Natural killer cell treated with Interleukin-12 subunit alpha and Interleukin-12 subunit beta and Interleukin-15 and Interleukin-18, amount 100 ng/mL, for 72 hours (primary cell): ENCODE measurements around the gene COL28A1. TPM values are rescaled to one million over a fixed set of nuclear protein-coding genes. Genes with fewer than 3 reads are reported as not detected.
"Not testable (repeated sequence)": the region's sequence is repeated elsewhere in the genome, so short reads cannot be mapped to it uniquely, and the experiment has no call there.

Source experiments
- ATAC-seq, 2 donors: fragments of 150-1000 bp; cut with Tn5 transposase in 1 of 2; sonication (Bioruptor Pico), chemical (Tn5 transposase) in 1 of 2; 2 replicates each; pipeline ENCODE4 v1.10.0; 2021
- DNase-seq: peaks from one replicate; pipeline ENCODE4 v3.0.0; 2022; ENCODE audit warnings: low spot score
- H3K27ac Mint-ChIP-seq, 2 donors: 1 replicate in 1 of 2; 2 replicates in 1 of 2; pipeline ENCODE4 v1.8.0; 2022; ENCODE audit warnings: mixed read lengths in 2 of 2, mild to moderate bottlenecking in 1 of 2, moderate library complexity in 1 of 2
- H3K27me3 Mint-ChIP-seq, 2 donors: 1 replicate in 1 of 2; 2 replicates in 1 of 2; pipeline ENCODE4 v1.8.0; 2022; ENCODE audit warnings: mixed read lengths in 2 of 2
- H3K36me3 Mint-ChIP-seq: one replicate; pipeline ENCODE4 v1.8.0; 2022; ENCODE audit warnings: mixed read lengths
- H3K4me1 Mint-ChIP-seq, 2 donors: 1 replicate in 1 of 2; 2 replicates in 1 of 2; pipeline ENCODE4 v1.8.0; 2022; ENCODE audit warnings: low read depth in 2 of 2, mixed read lengths in 2 of 2, mild to moderate bottlenecking in 1 of 2
- H3K4me3 Mint-ChIP-seq: one replicate; pipeline ENCODE4 v1.8.0; 2022; ENCODE audit warnings: mixed read lengths
- H3K9me3 Mint-ChIP-seq: 2 replicates; pipeline ENCODE4 v1.8.0; 2022; ENCODE audit warnings: mixed read lengths
- total RNA-seq, 2 donors: library from RNA; stranded (reverse); gene quantifications; one replicate each; pipeline ENCODE4 v1.2.3, GENCODE V29; 2022

The COL28A1 gene
- total RNA-seq, 2 donors from 2014 or later: 0.24 TPM; not detected in 1

DNA sequence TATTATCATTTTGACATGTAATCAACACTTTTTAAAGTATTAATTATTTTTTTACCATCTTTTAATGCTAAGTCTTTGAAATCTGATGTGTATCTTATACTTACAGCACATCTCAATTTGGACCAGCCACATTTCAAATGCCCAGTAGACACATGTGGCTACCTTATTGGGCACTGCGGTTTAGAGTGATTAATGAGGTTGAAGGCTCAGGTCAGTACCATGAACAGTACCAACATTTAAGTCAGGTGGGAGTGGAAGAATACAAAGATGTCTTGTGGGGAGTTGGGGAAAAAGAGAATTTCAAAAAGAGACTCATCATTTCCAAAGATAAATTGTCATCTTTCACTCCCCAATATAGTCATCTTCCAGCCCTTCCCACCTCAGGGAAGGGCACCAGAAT lies 40.5 kb downstream of the COL28A1 start:
- H3K27ac Mint-ChIP-seq: no peak overlapping the region
- ATAC-seq (no peak), DNase-seq (no peak)
- H3K9me3 Mint-ChIP-seq: no peaks in the 10 kb centered on the region
- H3K4me1 Mint-ChIP-seq: no peaks in the 10 kb centered on the region
- no peaks in the 10 kb centered on the region for H3K36me3 Mint-ChIP-seq
- no peak overlapping the region for H3K4me3 Mint-ChIP-seq
- H3K27me3 Mint-ChIP-seq: peaks cover 5 to 6% of the 10 kb centered on the region in 2 donors

DNA sequence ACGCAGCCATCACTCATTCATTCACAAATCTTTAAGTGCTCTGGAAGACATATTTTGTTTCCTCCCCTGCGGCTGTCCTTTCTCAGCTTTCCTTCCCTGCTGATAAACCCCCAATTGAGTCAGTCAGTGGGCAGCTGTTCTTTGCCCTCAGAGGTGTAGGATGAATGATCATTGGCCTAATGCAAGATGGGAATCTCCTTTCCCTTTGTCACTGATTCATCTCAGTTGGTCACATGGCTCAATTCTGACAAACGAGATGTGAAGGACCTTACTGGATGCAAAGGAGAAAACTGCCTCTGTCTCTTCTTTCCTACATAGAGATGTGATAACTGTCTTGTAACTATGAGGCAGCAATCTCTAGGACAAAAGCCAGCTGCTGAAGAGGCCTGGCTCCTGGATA lies 44.6 kb downstream of the COL28A1 start:
- H3K9me3 Mint-ChIP-seq: no peaks in the 10 kb centered on the region

DNA sequence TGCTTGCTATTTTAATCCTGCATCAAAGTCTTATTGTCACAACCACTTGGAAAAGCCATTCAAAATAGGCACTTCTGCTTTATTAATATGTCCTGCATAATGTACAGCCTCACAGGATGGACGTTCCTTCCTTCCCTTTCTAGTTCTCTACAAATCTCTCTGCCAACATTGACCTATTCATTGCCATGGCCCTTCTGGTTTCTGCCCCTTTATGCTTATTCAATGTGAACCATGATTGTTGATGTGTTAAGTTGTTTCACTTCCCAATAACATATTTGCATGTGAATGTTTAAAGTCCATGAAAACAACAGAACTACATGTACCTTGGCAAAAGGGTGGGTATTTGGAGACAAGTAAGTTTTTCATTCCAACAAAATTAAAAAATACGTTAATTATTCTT lies 45.7 kb downstream of the COL28A1 start:
- Mint-ChIP-seq H3K36me3 (no peaks in the 10 kb centered on the region), H3K4me1 (no peaks in the 10 kb centered on the region), H3K9me3 (no peaks in the 10 kb centered on the region), H3K27ac (no peak overlapping the region), H3K27me3 (peaks cover 6 to 9% of the 10 kb centered on the region in 2 donors), H3K4me3 (no peak overlapping the region)
- ATAC-seq: no peak
- no peak for DNase-seq

More for the DNA sequence above, 44.6 kb downstream of the COL28A1 start:
- DNase-seq (no peak), ATAC-seq (no peak)
- H3K27me3 Mint-ChIP-seq: peaks cover 9 to 12% of the 10 kb centered on the region in 2 donors
- H3K27ac Mint-ChIP-seq: no peak overlapping the region
- no peak overlapping the region for H3K4me3 Mint-ChIP-seq
- H3K36me3 Mint-ChIP-seq: no peaks in the 10 kb centered on the region
- H3K4me1 Mint-ChIP-seq: no peaks in the 10 kb centered on the region

DNA sequence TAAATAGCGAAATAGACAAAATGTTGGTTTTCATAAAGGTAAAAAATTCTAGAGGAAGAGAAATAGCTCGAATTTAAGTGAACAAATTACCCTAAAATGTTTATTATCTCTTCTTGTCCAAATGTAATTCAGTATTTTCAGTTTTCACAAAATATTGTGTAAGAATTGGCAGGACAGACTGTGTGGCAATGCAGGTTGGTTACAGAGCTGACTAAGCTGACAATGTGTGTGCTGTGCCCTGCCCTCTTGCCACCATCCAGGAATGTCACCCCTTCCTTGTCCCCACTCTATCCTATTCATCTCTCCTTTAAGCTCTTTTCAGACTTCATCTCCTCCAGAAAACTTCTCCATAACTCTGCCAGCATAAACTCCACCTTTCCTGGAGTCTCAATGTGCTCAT lies 46.1 kb downstream of the COL28A1 start:
- ATAC-seq: no peak
- H3K9me3 Mint-ChIP-seq: no peaks in the 10 kb centered on the region
- H3K27ac Mint-ChIP-seq: no peak overlapping the region
- peaks cover 6 to 10% of the 10 kb centered on the region in 2 donors for H3K27me3 Mint-ChIP-seq
- H3K4me1 Mint-ChIP-seq: no peaks in the 10 kb centered on the region
- no peaks in the 10 kb centered on the region for H3K36me3 Mint-ChIP-seq
- H3K4me3 Mint-ChIP-seq: no peak overlapping the region
- no peak for DNase-seq

DNA sequence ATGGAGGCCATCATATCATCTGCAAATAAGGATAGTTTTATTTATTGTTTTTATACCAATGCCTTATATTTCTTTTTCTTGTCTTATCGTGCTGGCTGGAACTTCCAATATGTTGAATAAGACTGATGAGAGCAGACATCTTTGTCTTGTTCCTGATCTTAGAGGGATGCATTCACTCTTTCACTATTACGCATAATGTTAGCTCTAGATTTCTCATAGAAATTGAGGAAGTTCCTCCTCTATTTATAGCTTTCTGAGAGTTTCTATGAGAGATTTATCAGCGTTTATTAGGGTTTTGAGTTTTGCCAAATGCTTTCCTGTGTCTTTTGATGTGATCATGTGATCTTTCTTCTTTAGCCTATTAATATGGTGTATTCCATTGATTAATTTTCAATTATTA lies 49.3 kb downstream of the COL28A1 start:
- no peak overlapping the region for H3K27ac Mint-ChIP-seq
- ATAC-seq (no peak), DNase-seq (no peak)
- no peaks in the 10 kb centered on the region for H3K4me1 Mint-ChIP-seq
- peaks cover 9% of the 10 kb centered on the region for H3K36me3 Mint-ChIP-seq
- no peaks in the 10 kb centered on the region for H3K9me3 Mint-ChIP-seq
- H3K4me3 Mint-ChIP-seq: no peak overlapping the region
- peaks cover 8 to 16% of the 10 kb centered on the region in 2 donors for H3K27me3 Mint-ChIP-seq

DNA sequence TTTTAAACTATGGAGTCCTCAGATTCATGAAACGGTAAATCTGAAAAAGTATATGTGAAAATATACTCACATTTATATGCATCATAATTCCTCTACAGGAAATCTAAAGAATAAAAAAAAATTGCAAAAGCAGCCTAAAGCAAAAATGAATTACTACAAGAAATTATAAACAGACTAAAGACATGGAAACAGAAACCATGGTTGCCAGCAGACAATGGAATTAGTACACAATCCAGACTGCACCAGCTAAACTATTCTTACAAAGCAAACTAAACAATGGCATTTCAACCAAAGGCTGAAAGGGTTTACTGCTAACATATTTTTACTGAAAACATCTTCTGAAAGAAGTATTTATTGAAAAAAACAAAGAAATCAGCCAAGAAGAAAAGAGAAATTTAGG lies 51.6 kb downstream of the COL28A1 start:
- no peak for DNase-seq
- H3K27ac Mint-ChIP-seq: no peak overlapping the region
- H3K36me3 Mint-ChIP-seq: peaks cover 9% of the 10 kb centered on the region
- H3K4me3 Mint-ChIP-seq: no peak overlapping the region
- H3K4me1 Mint-ChIP-seq: no peaks in the 10 kb centered on the region
- H3K27me3 Mint-ChIP-seq: peaks cover 6 to 18% of the 10 kb centered on the region in 2 donors
- no peak for ATAC-seq
- no peaks in the 10 kb centered on the region for H3K9me3 Mint-ChIP-seq

DNA sequence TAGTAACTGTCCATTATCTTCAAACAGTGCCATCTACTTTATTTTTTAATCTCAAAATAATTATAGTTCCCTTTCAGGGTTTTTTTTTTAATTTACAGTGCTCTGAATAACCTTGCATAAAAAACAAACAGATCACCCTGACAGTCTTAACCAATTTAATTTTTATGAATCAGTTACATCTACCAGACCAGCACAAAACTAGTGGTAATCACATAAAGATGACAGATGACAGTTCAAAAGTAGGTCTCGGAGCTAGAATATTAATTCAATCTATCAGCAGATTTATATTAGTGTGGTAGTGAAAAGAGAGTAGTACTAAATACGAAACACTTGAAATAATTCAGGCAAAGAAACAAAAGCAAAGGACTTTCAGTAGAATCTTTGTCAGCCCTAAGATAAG lies 53.9 kb downstream of the COL28A1 start:
- Mint-ChIP-seq H3K27ac (no peak overlapping the region), H3K9me3 (no peaks in the 10 kb centered on the region), H3K36me3 (peaks cover 9% of the 10 kb centered on the region), H3K27me3 (peaks cover 6 to 18% of the 10 kb centered on the region in 2 donors), H3K4me3 (no peak overlapping the region), H3K4me1 (no peaks in the 10 kb centered on the region)
- ATAC-seq (no peak), DNase-seq (no peak)

DNA sequence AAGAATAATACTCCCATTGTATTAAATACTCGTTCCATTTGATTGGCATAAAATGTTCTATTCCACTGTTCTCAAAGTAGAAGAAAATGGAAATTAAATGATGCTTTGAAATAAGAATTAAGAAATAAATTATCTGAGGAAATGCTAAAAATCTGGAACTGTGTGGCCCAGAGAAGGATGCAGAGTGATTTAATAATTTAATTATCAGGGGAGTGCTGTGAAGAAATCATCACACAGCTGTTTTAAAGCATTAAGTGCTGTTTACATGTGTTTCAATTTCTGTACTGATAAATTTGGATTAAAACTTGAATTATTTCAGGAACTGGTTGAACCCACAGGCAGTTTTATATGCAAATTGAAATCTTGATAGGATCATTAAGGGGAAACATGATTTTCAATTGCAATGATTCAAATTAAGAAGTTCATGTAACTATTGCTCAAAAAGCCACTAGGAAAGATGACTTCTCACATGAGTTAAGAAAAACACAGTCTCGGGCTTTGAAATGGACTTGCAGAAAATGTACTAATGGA lies 56.3 kb downstream of the COL28A1 start:
- ATAC-seq (no peak), DNase-seq (no peak)
- Mint-ChIP-seq H3K27me3 (peaks cover 2 to 15% of the 10 kb centered on the region in 2 donors), H3K9me3 (no peaks in the 10 kb centered on the region), H3K4me1 (no peaks in the 10 kb centered on the region), H3K27ac (no peak overlapping the region), H3K36me3 (peaks cover 9% of the 10 kb centered on the region), H3K4me3 (no peak overlapping the region)

DNA sequence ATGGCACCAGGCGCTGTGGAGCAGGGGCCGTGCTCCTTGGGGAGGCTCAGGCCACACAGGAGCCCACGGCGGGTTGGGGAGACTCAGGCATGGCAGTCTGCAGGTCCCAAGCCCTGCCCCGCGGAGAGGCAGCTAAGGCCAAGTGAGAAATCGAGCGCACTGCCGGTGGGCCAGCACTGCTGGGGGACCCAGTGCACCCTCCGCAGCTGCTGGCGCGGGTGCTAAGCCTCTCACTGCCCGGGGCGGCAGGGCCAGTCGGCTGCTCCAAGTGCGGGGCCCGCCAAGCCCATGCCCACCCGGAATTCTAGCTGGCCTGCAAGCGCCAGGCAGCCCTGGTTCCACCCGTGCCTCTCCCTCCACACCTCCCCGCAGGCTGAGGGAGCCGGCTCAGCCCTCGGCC lies 57.1 kb downstream of the COL28A1 start:
- Mint-ChIP-seq H3K36me3 (peaks cover 5% of the 10 kb centered on the region), H3K4me3 (no peak overlapping the region), H3K4me1 (no peaks in the 10 kb centered on the region), H3K27ac (no peak overlapping the region), H3K9me3 (no peaks in the 10 kb centered on the region), H3K27me3 (peaks cover 2 to 10% of the 10 kb centered on the region in 2 donors)
- DNase-seq (no peak), ATAC-seq (no peak)

DNA sequence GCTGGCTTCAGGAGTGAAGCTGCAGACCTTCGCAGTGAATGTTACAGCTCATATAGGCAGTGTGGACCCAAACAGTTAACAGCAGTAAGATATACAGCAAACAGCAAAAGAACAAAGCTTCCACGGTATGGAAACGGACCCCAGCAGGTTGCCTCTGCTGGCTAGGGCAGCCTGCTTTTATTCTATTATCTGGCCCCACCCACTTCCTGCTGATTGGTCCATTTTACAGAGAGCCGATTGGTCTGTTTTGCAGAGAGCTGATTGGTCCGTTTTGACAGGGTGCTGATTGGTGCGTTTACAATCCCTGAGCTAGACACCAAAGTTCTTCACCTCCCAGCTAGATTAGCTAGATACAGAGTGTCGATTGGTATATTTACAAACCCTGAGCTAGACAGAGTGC lies 58.0 kb downstream of the COL28A1 start:
- H3K9me3 Mint-ChIP-seq, H3K4me3 Mint-ChIP-seq, H3K27ac Mint-ChIP-seq, H3K36me3 Mint-ChIP-seq, DNase-seq, H3K4me1 Mint-ChIP-seq, ATAC-seq: not testable (repeated sequence)
- peaks cover 2 to 10% of the 10 kb centered on the region in 2 donors for H3K27me3 Mint-ChIP-seq

DNA sequence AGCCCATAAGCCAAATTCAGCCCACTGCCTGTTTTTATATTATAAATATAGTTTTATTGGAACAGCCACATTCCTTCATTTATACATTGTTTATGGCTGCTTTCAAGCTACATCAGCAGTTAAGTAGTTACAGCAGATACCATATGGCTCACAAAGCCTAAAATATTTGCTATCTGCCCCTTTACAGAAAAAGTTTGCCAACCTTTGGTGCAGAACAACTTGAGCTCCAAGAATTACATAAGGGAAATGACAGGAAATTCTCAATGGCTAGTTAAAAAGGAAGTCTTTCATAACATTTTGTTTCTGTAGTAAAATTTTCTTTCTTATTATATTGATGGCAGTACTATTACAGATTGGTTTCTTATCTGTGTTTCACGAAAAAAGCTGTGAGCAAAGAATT lies 59.3 kb downstream of the COL28A1 start:
- Mint-ChIP-seq H3K27me3 (peaks cover 2 to 10% of the 10 kb centered on the region in 2 donors), H3K36me3 (no peaks in the 10 kb centered on the region), H3K4me1 (no peaks in the 10 kb centered on the region), H3K4me3 (no peak overlapping the region), H3K27ac (no peak overlapping the region), H3K9me3 (no peaks in the 10 kb centered on the region)
- ATAC-seq: no peak
- DNase-seq: no peak

DNA sequence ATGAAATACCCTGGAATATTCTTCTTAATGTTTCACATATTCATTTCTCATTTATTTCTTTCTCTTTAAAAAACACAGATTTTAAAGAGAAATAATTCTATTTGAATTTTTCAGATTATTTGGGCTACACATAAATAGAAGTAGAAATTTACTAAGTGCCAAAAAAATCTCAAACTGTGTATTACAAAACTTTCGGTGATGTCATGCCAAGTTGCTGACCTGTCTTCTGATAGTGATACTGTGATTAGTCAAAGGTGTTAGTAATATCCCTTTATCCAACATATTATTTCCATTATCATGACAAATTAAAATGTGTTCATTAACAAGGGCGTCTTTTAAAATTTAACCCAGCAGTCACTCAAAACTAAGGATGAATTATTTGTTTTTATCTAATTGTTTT lies 60.1 kb downstream of the COL28A1 start:
- H3K4me1 Mint-ChIP-seq: no peaks in the 10 kb centered on the region
- no peak for ATAC-seq
- H3K4me3 Mint-ChIP-seq: no peak overlapping the region
- H3K27me3 Mint-ChIP-seq: peaks cover 2 to 10% of the 10 kb centered on the region in 2 donors
- no peaks in the 10 kb centered on the region for H3K9me3 Mint-ChIP-seq
- no peak overlapping the region for H3K27ac Mint-ChIP-seq
- H3K36me3 Mint-ChIP-seq: no peaks in the 10 kb centered on the region
- no peak for DNase-seq

DNA sequence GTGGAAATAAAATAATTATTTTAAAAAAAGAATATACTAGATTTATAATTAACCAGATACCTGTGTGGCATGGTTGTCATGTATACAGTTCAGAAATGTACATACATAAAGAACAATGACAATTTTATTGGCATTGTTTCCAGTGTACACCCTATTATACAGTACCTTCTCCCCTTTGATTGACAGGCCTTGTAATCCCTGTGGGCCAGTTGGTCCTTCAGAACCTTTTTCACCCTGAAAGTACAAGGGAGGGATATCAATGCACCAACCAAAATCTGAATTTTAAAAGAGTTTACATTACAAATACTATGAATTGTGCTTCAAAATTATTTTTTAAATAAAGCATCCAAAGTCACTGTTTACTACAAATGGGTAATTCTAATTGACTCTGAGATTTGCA lies 61.2 kb downstream of the COL28A1 start:
- Mint-ChIP-seq H3K4me3 (no peak overlapping the region), H3K4me1 (no peaks in the 10 kb centered on the region), H3K27ac (no peak overlapping the region), H3K9me3 (no peaks in the 10 kb centered on the region), H3K27me3 (peaks cover 0 to 3% of the 10 kb centered on the region in 2 donors), H3K36me3 (no peaks in the 10 kb centered on the region)
- ATAC-seq: no peak
- DNase-seq: no peak

DNA sequence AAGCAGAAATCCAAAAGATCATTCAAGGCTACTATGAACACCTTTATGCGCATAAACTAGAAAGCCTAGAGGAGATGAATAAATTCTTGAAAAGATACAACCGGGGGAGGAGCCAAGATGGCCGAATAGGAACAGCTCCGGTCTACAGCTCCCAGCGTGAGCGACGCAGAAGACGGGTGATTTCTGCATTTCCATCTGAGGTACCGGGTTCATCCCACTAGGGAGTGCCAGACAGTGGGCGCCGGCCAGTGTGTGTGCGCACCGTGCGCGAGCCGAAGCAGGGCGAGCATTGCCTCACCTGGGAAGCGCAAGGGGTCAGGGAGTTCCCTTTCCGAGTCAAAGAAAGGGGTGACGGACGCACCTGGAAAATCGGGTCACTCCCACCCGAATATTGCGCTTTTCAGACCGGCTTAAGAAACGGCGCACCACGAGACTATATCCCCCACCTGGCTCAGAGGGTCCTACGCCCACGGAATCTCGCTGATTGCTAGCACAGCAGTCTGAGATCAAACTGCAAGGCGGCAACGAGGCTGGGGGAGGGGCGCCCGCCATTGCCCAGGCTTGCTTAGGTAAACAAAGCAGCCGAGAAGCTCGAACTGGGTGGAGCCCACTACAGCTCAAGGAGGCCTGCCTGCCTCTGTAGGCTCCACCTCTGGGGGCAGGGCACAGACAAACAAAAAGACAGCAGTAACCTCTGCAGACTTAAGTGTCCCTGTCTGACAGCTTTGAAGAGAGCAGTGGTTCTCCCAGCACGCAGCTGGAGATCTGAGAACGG lies 70.5 kb downstream of the COL28A1 start:
- not testable (repeated sequence) for ATAC-seq, H3K36me3 Mint-ChIP-seq, H3K4me3 Mint-ChIP-seq, H3K27ac Mint-ChIP-seq, H3K9me3 Mint-ChIP-seq, H3K27me3 Mint-ChIP-seq, DNase-seq, H3K4me1 Mint-ChIP-seq
